OCI-LY7 (cell line): ENCODE measurements around the gene SRGAP1. TPM values are rescaled to one million over a fixed set of nuclear protein-coding genes. Genes with fewer than 3 reads are reported as not detected.

Experiments used
- BruUV-seq: library from RNA; stranded (reverse); fragments of 400-500 nt; replicated peaks from 2 replicates; lab custom pipeline; 2021; lab: Mats Ljungman, UMichigan
- CTCF ChIA-PET: fragments of 300-600 bp; sonication (Branson Sonifier 250); formaldehyde crosslinking; loops from one replicate; lab custom pipeline; 2022; ENCODE audit warnings: antibody characterized with exemption; ENCODE audit not compliant: unreplicated experiment; lab: Charles Lee
- POLR2A ChIA-PET: fragments of 300-600 bp; sonication (Branson Sonifier 250); formaldehyde crosslinking; loops from one replicate; lab custom pipeline; 2022; ENCODE audit warnings: antibody characterized with exemption; lab: Charles Lee
- DNase-seq: peaks from one replicate; pipeline ENCODE4 v3.0.0-alpha.2; 2015; ENCODE audit warnings: low spot score
- H2AFZ ChIP-seq: fragments of 200-600 bp; sonication (generic), shearing (Covaris generic); 2 replicates; pipeline ENCODE4 v1.6.1; 2014; ENCODE audit warnings: mild to moderate bottlenecking, antibody characterized with exemption, low read length, moderate library complexity
- H3K27ac ChIP-seq: fragments of 200-600 bp; sonication (generic); 2 replicates; pipeline ENCODE4 v1.5.1; 2014; ENCODE audit warnings: mixed run types, low read depth, mild to moderate bottlenecking, moderate library complexity, low read length, inconsistent platforms; ENCODE audit not compliant: poor library complexity, severe bottlenecking
- H3K36me3 ChIP-seq: fragments of 200-600 bp; sonication (generic); 2 replicates; pipeline ENCODE4 v1.6.1; 2014; ENCODE audit warnings: mild to moderate bottlenecking, antibody characterized with exemption, low read length, moderate library complexity, mixed read lengths; ENCODE audit not compliant: insufficient read depth
- H3K4me1 ChIP-seq: fragments of 200-600 bp; sonication (generic); 2 replicates; pipeline ENCODE4 v1.5.1; 2014; ENCODE audit warnings: mild to moderate bottlenecking, low read length; ENCODE audit not compliant: insufficient read depth, poor library complexity, severe bottlenecking
- H3K4me2 ChIP-seq: fragments of 200-600 bp; sonication (generic); 2 replicates; pipeline ENCODE4 v1.6.1; 2014; ENCODE audit warnings: mild to moderate bottlenecking, low read length
- H3K4me3 ChIP-seq: fragments of 200-600 bp; sonication (generic); 2 replicates; pipeline ENCODE4 v1.5.1; 2014; ENCODE audit warnings: mild to moderate bottlenecking, low read depth, low read length; ENCODE audit not compliant: poor library complexity, severe bottlenecking
- H3K79me2 ChIP-seq: fragments of 200-600 bp; sonication (generic); 2 replicates; pipeline ENCODE4 v1.6.1; 2016; ENCODE audit warnings: low read depth, mild to moderate bottlenecking, low read length, moderate library complexity, mixed read lengths; ENCODE audit not compliant: insufficient read depth
- H3K9me2 ChIP-seq: fragments of 200-600 bp; sonication (generic); 2 replicates; pipeline ENCODE4 v1.6.1; 2016; ENCODE audit warnings: mild to moderate bottlenecking, low read length, mixed read lengths; ENCODE audit not compliant: insufficient read depth
- H3K9me3 ChIP-seq: fragments of 200-600 bp; sonication (generic); 2 replicates; pipeline ENCODE4 v1.6.1; 2014; ENCODE audit warnings: mild to moderate bottlenecking, mixed run types, low read length, mixed read lengths
- H4K20me1 ChIP-seq: fragments of 200-600 bp; sonication (generic); 2 replicates; pipeline ENCODE4 v1.6.1; 2014; ENCODE audit warnings: mild to moderate bottlenecking, antibody characterized with exemption, low read length, moderate library complexity, mixed read lengths; ENCODE audit not compliant: insufficient read depth
- CTCF ChIP-seq: fragments of 200-600 bp; sonication (generic); conservative IDR thresholded peaks from 2 replicates; pipeline ENCODE4 v1.5.1; 2014; ENCODE audit warnings: mild to moderate bottlenecking, antibody characterized with exemption, low read length, moderate library complexity, mixed read lengths
- EZH2phosphoT487 ChIP-seq: fragments of 200-600 bp; sonication (generic); IDR thresholded peaks from 2 replicates; pipeline ENCODE4 v1.6.1; 2018; ENCODE audit warnings: low read depth, borderline replicate concordance, mild to moderate bottlenecking, mixed run types, antibody characterized with exemption, low read length, moderate library complexity, mixed read lengths
- intact Hi-C: fragments of 100-400 bp; cut with micrococcal nuclease; formaldehyde crosslinking; loops from one replicate; pipeline ENCODE4 v1.10.0; 2022; ENCODE audit not compliant: unreplicated experiment
- total RNA-seq, 2 experiments: library from RNA; depleted of rRNA in 1 of 2; stranded (reverse); fragments of >200 nt in 1 of 2; shearing (Covaris generic) in 1 of 2; gene quantifications; 2 replicates each; pipeline ENCODE4 v1.2.3, GENCODE V29; 2014 to 2022

SRGAP1 gene
- total RNA-seq, 2 experiments from 2014 or later, result 0.06 TPM; not detected in 1

- no peaks in the 10 kb centered on the region for H3K79me2 ChIP-seq
- no peak overlapping the region for H3K27ac ChIP-seq
- no TSS peak for BruUV-seq
- no peak overlapping the region for H3K4me3 ChIP-seq
- H3K9me3 ChIP-seq, result no peaks in the 10 kb centered on the region
- intact Hi-C loops, result no loop called here
- H3K9me2 ChIP-seq, result no peaks in the 10 kb centered on the region
- ChIA-PET POLR2A (interaction anchor here (0.9 kb wide), 1 partner anchor 13 kb away, joined by 3 read pairs; no protein-coding TSS in a partner anchor), CTCF (no interaction called here)
- no peaks in the 10 kb centered on the region for H3K4me1 ChIP-seq
- no peaks in the 10 kb centered on the region for H4K20me1 ChIP-seq
- H2AFZ ChIP-seq, result no peak overlapping the region
- no peak for TF ChIP-seq CTCF
- TF ChIP-seq EZH2phosphoT487, result no peak
- DNase-seq, result no peak
- H3K36me3 ChIP-seq, result no peaks in the 10 kb centered on the region
- no peak overlapping the region for H3K4me2 ChIP-seq
These were observed 152.1 kb downstream of the SRGAP1 start for GRCh38 chr12:63996556-63996955.

- ChIA-PET POLR2A (no interaction called here), CTCF (no interaction called here)
- intact Hi-C loops, result no loop called here
These were observed 152.7 kb downstream of the SRGAP1 start for GRCh38 chr12:63997198-63997597.

More at GRCh38 chr12:63997198-63997597, 152.7 kb downstream of the SRGAP1 start:
- Histone ChIP-seq H3K4me3 (no peak overlapping the region), H3K27ac (no peak overlapping the region), H3K4me2 (no peak overlapping the region), H3K9me2 (no peaks in the 10 kb centered on the region), H3K9me3 (no peaks in the 10 kb centered on the region), H3K36me3 (no peaks in the 10 kb centered on the region), H4K20me1 (no peaks in the 10 kb centered on the region), H2AFZ (no peak overlapping the region), H3K4me1 (no peaks in the 10 kb centered on the region), H3K79me2 (no peaks in the 10 kb centered on the region)
- no TSS peak for BruUV-seq
- no peak for DNase-seq
- TF ChIP-seq CTCF (no peak), EZH2phosphoT487 (no peak)
